Measurements from ENCODE around the gene CDKL2.

The CDKL2 gene

DNA sequence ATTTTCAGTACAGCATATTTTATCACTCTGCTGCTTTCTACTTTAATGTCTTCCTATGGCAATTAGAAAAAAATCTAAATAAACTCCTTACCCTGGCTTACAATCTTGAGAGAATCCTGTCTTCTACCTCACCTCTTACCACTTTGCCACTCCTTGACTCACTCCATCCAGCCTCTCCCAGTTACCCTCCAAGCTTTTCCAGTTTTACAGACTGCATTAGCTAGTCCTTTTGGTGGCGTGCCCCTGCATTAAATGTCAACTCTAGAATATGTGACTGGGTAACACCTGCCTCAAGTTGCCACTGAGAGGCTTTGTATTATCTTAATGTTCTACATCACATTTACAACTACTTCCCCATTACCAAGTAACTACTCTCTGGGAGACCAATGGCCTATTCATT lies 7.5 kb upstream of the CDKL2 start:
- no peak for FAIRE-seq

DNA sequence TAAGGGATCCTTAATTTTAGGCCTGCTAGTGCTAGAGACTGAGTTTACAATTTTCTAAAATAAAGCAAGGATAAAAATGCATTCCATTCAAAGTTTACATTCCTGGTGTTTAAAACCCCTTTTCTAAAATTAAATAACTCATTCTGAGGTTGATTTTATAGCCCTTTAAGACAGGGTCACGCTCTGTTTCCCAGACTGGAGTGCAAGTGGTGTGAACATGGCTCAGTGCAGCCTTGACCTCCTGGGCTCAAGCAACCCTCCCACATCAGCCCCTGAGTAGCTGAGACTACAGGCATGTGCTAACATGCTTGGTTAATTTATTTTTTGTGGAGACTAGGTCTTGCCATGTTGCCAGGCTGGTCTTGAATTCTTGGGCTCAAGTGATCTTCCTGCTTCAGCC lies 6.8 kb upstream of the CDKL2 start:
- FAIRE-seq: no peak

DNA sequence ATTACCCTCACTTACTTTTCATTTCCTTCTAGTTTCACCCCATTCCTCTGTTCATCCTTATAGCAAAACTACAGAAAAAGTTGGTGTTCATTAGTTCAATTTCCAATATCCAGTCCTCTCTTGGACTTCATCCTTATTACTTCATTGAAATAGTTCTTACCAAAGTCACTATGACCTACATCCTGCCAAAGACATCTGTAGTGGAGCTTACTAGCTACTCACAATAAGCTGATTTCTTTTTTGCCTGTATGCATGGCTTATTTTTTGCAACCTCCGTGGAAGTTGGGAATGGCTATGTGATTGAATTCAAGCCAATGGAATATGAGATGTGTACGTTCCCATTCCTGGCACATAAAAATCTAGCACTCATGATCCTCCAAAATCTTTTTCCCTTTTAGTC lies 4.6 kb upstream of the CDKL2 start:
- no peak for FAIRE-seq

DNA sequence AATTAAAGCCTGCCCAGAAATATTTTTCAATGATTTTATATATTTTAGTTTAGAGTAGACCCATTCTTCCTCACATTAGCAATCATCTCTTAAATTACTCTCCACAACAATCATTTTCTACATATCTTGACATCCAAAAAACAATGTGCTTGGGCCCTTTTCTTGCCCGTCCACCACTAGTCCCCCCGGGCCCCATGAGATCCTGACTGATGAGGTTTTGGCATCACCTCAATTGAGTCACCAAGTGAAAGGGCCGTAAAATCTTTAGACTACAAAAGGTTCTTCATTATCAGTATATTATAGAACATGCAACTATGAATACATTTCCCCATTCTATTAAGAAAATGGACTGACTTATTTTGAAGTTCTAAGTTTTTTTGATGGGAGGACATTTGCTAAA lies 4.0 kb upstream of the CDKL2 start:
- FAIRE-seq: no peak

DNA sequence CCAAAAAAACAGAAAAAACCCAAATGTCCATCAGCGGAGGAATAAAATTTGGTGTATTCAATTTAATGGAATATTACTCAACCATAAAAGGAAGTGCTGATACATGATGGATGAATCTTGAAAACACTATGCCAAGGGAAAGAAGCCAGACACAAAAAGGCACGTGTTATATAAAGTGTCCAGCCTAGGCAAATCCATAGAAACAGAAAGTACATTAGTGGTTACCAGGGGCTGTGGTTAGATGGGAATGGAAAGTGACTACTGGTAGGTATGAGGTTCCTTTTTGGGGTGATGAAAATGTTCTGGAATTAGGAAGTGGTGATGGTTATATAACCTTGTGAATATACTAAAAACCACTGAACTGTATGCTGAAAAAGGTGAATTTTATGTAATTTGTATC lies 3.5 kb upstream of the CDKL2 start:
- no peak for FAIRE-seq

DNA sequence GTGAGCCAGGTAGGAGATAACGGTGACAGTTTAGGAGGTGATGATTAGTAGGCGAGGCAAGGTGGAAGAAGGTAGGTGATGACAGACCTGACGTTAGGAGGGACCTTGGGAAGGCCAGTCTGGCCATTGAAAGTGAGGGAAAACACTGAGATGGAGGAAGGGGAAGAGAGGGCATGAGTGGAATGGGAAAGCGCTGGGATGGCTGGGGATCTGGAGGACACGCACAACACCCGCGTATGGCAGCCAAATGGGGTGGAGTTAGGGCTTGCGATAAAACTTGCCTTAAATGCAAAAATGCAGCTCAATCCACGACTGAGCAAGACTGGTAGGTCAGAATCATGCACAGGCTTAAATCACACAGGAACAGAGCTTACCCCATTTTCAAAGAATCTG lies 605 bp upstream of the CDKL2 start:
- no peak for FAIRE-seq

DNA sequence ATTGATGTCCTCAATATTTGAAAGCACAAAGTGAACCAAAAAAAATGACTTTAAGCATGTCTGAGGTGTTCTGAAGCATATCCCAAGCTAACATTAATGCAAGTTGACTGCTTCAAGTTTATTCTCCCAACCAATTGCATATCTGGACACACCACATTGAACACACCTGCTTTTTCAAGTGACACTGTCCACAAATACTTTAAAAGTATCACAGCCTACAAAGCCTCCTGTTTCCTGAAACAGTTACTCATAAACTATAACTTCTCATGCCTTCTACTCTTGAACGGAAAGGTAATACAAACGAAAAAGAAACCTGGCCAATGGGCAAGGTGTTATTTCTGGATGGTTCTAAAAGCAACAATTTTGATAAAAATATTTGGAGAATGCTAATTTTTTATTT lies 1.1 kb downstream of the CDKL2 start:
- FAIRE-seq: no peak

DNA sequence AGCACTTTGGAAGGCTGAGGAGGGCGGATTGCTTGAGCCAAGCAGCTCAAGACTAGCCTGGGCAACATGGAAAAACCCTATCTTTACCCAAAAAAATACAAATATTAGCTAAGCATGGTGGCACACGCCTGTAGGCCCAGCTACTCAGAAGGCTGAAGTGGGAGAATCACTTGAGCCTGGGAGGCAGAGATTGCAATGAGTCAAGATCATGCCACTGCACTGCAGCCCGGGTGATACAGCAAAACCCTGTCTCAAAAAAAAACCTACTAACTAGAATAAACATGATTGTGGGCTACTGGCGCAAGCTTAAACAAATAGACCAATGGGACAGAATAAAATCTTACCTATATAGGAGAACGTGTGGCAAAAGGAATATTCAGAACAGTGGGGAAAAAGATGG lies 7.3 kb downstream of the CDKL2 start:
- FAIRE-seq: no peak

DNA sequence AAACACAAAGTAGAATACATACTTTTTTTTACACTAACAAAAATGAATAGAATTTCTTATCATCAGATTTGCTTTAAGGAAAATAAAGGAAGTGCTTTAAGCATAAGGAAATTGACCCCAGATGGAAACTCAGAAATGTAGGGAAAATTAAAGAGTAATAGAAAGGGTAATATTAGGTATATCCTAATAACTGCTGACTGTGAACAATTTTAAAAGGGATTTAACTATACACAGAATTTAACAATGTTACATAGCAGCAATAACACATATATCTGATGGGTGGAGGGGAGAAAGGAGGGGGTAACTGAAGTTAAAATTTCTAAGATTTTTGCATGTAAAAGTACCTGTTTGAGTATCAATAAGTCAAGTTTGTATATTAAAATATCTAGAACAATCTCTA lies 8.6 kb downstream of the CDKL2 start:
- FAIRE-seq: no peak

DNA sequence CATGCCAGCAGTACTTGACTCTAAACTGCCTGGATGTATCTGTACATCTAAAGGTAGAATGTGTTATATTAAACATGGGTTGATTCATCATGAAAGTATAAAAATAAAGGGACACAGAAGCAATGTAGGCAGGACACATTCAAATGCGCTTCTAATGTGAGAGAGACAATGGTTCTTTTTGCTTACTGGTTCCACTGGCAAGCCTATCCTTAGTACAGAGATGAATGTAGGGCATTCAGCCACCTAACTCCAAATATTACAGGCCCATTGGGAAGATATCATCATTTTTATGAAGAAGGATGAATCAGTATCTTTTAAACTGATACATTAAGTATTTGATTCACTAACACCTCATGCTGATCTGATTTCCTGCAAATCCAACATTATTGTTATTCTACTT lies 18.0 kb downstream of the CDKL2 start:
- no peak for FAIRE-seq

DNA sequence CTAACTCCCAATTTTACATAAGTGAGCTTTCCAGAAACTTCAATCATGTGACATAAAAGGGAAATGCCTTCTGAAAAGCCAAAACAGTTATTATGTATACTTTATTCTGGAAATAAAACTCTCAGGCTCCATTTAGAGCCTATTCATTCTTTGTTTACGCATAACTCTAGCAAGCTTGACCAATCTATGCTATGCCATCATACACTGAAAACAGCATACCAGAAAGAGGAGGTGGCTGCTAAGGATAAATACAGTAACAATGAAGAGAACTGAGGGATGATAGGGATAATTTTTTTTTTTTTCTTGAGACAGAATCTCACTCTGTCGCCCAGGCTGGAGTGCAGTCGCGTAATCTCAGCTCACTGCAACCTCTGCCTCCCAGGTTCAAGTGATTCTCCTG lies 24.4 kb downstream of the CDKL2 start:
- FAIRE-seq: no peak

DNA sequence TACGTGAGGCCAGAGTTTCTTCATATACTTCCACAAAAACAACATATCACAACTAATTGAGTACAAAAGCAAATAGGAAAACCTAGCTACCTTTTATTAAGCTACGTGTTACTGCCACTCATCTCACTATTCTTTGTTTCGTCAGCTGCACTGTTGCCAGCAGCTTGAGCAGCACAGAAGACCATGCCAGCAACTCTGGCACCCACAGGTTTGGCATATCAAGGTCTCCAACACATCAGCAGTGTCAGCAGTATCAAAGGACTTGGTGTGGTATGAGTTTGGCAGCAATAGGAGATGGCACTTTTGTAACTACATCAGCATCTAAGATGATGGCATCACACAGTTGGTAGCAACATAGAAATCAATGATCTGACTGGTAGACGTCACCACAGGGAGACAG lies 30.7 kb downstream of the CDKL2 start:
- no peak for FAIRE-seq

DNA sequence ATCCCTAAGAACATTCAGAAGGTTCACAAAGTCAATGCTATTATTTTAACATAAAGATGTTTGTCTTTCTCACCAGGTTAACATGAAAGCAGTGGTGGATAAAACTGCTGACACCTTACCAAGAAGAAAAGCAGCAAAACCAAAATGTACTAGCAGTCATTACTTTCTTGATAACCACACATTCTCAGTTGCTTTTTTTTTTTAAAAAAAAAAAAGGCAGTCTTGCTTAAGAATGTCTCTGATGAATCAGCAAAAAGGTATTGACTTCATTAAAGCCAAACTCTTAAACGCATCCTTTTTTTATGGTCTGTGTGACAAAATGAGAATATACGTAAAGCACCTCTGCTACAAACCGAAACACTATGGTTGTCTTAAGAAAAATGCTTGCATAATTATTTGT lies 31.9 kb downstream of the CDKL2 start:
- no peak for FAIRE-seq

DNA sequence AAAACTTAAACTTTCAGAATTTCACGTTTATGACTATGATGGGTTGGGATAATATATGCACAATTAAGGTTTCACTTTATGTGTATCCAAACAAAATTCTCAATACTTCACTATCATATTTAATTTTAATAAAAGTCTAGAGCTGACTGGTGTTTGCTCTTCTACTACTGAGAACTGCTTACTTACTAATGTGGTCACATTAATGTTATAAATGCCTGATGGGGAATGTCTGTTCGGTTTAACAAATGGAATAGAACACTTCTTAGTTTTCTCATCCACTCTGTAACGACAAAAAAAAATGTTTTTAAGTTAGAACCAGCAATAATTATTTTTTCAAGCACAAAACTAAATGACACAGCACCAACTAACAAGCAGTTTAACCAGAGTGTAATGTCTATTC lies 34.3 kb downstream of the CDKL2 start:
- no peak for FAIRE-seq

DNA sequence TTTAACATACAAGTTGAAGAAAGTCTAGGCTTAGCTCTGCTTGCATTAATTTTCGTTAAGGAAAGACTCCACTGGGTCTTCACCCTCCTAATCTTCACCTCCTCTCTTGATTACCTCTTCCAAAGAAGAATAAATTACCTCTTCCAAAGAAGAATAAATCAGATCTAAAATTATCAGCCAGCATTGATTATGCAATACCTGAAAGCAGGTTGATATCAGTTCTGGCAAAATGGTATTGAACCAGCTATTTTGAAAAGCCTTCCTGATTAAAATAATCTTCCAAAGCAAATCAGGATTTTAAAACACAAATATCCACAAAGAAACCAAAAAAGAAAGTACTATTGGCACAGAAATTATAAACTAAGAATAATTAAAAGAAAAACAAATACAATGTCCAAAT lies 36.9 kb downstream of the CDKL2 start:
- FAIRE-seq: no peak

DNA sequence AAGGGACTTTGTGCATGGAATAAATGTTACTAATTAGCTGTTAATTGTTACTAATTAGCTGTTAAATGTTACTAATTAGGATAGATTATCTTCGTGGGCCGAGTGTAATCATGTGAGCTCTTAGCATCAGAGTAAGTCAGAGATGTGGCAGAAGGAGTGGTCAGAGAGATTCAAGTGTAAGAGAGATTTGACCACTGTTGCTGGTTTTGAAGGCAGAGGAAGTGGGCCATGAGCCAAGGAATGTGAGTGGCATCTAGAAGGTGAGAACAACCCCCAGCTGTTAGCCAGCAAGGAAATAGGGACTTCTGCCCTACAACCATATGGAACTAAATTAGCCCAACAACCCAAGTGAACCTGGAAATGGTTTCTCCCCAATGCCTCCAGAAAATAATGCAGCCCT lies 46.3 kb downstream of the CDKL2 start:
- FAIRE-seq: no peak

DNA sequence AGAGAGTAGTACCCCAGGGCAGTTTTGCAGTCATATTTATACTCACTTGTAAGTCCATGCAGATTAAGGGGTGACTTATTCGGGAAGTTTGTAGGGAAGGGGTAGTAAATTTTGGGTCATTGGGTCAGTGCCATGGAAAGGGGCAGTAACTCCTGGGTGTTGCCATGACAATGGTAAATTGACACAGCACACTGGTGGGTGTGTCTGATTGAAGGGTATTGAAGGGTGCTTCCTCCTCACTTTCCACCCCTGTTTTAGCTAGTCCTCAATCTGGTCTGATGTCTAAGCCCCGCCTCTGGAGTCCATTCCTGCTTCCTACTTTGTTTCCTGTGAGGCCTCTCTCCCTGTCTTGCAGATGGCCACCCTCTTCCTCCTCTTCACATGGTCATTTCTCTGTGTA lies 62.6 kb downstream of the CDKL2 start:
- FAIRE-seq: no peak

DNA sequence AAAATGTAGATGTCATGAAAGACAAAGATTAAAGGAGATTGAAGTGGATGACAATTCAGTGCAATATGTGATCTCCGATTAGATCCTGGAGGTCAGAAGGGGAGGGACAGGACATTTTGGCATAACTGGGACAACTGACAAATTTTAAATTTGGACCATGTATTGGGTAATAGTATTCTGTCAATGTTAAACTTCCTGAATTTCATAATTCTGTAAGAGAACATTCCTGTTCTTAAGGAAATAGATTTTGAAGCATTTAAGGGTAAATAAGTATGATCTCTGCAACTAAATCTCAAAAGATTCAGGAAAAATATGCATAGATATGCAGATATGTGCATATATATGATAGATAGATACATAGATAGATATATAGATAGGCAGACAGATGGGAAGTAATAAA lies 63.4 kb downstream of the CDKL2 start:
- no peak for FAIRE-seq

DNA sequence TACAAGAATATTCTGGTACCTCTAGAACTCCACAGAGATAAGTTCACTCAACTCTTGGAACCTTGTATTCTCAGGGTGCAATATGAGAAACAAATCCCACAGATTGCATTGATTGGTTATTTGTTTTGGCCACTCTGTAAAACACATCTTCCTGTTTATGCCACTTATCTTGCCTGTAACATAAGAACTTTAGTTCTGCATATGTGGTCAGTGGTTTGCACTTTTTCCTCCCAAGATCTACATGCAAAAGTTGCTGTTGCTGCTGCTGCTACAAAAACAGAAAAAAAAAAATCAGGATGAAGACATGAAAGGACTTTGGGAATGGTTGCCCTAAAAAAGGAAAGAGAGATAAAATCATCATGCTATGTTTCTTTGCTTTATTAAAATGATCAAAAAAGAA lies 64.8 kb downstream of the CDKL2 start:
- no peak for FAIRE-seq

DNA sequence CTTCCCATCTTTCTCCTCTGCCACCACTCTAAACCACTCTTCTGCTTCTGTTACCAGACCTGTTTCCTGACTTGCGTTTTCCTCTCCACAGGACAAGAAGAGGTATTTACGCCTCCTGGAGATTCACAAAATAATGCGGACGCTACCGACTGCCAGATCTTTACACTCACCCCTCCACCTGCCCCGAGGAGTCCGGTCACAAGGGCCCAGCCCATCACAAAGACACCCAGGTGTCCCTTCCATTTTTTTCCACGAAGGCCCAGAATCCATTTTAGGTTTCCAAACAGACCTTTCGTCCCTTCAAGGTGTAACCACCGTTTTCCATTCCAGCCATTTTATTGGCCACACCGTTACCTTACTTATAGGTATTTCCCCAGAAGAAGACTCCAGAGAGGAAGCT lies 66.3 kb downstream of the CDKL2 start:
- no peak for FAIRE-seq

DNA sequence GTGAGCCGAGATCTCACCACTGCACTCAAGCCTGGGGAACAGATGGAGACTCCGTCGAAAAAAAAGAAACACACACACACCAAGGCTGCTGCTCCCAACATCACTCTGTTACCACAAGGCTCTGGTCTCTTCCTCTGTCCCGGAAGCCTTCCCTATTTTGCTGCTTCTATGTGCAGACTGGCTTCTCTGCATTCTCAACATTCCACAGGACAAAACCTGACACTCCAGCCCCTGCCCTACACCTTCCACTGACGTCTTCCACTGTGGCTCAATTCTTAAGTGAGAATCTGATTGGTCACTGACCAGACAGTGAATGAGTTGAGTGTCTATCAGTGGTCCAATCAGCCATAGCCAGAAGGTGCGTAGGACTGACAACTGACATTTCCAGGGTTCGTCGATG lies 68.5 kb downstream of the CDKL2 start:
- no peak for FAIRE-seq

DNA sequence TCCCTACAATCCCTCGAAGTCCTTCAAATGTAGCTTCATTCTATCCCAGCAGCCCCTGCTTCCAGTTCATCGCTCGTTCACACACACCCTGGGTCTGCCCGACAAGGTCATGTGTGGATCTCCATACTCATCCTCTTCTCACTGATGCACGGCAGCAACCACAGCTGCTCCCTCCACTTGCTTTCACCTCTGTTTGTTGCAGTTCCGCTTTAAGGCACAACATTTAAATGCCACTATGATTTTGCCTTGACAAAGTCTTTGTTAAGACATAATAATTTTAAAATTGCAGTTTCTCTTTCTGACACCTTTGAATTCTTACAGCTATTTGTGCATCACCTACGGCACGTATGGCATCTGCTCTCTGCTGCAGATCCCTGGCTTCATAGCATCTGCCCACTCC lies 72.6 kb downstream of the CDKL2 start:
- FAIRE-seq: no peak

DNA sequence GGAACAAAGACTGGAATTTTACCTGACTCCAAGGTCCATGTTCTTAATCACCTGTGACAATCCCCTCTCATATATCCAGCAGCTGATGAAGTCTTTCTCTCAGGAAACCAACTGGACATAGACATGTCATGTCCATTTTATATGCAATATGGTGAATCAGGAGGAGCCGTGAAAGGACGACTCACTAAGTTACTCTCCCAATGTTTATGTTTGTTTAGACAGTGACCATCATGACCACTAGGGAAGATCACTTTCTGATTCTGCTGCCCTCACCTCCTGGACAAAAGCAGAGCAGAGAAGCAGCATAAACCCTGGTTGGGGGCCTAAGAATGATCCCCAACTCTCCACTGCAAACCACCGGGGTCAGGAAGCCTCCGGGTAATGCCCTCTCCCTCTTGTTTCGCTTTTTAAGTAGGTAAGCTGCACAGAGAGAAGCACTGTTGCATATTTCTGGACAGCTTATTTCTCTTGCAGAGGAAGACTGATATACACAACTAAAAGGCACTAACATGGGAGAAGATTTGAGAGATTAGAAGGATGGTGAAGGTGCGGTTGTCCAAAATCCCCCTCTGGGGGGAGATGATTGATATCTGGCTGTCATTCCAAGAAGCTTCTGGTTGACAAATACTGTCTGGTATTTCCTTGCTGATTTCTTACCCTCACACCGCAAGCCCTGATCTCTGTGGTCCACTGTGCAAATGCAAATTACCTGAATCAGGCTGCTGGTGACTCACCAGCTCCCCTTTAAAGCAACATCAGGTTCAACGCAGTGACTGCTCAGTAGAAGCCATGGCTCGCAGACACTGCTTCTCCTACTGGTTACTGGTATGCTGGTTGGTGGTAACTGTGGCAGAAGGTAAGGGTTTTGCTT lies 74.8 kb downstream of the CDKL2 start, which contains the start of gene ODAPH:
ODAPH (plus strand) TSS at position 773 of the 871 bp plus-strand sequence; CDS start at position 790, 17 bp downstream.
- no peak for FAIRE-seq

DNA sequence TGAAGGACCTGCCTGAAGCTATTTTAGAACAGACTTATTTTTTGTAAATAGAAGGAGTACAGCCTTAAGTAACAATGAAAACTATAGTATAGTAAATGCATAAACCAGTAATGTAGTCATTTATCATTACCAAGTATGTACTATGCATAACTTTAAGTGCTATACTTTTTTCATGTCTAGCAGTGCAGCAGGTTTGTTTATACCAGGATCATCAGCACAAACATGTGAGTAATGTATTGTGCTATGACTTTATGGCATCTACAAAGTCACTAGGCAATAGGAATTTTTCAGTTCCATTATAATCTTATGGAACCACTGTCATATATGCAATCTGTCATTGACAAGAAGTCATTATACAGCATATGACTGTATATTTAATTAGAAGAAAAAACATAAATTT lies 77.9 kb downstream of the CDKL2 start:
- no peak for FAIRE-seq

DNA sequence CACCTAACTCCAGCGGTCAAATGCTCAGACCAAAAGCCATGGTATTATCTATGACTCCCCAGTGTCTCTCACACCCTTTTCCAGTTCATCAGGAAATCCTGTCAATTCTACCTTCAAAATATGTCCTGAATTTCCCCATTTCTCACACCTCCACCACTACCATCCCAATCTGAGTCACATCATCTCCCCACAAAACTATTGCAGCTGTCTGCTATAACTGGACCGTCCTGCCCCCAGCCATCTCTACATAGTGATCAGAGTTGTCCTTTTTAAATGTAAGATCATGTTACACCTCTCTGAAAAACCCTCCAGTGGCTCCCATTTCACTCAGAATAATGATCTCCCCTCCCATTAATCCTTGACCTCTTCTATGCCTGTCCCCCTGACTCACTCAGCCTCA lies 81.3 kb downstream of the CDKL2 start:
- FAIRE-seq: no peak
